Iris pigment epithelial cell (primary cell): Measurements from ENCODE around the gene WEE1.
"Not testable (repeated sequence)": the region's sequence is repeated elsewhere in the genome, so short reads cannot be mapped to it uniquely, and the experiment has no call there.

Source experiments
- DNase-seq: peaks from one replicate; pipeline ENCODE4 v3.0.0-alpha.2; 2011; ENCODE audit warnings: low read depth

The WEE1 gene

GRCh38 chr11:9622353-9622752, 48.9 kb downstream of the WEE1 start:
- DNase-seq: not testable (repeated sequence)

- DNase-seq: not testable (repeated sequence)
Measured at GRCh38 chr11:9623053-9623452, 49.6 kb downstream of the WEE1 start.

GRCh38 chr11:9624448-9624847, 51.0 kb downstream of the WEE1 start:
- DNase-seq: no peak

GRCh38 chr11:9625162-9625561, 51.7 kb downstream of the WEE1 start:
- DNase-seq: no peak

GRCh38 chr11:9625728-9626127, 52.3 kb downstream of the WEE1 start:
- no peak for DNase-seq

GRCh38 chr11:9626496-9627394, 53.3 kb downstream of the WEE1 start:
- no peak for DNase-seq

GRCh38 chr11:9629064-9629463, 55.6 kb downstream of the WEE1 start:
- no peak for DNase-seq

- no peak for DNase-seq
Measured at GRCh38 chr11:9633679-9634078, 60.2 kb downstream of the WEE1 start.

- no peak for DNase-seq
Measured at GRCh38 chr11:9636691-9637090, 63.2 kb downstream of the WEE1 start.

- DNase-seq: no peak
Measured at GRCh38 chr11:9639099-9639498, 65.6 kb downstream of the WEE1 start.
